GM23338 (cell line): Measurements from ENCODE around the gene GLIPR1. TPM values are rescaled to one million over a fixed set of nuclear protein-coding genes. Genes with fewer than 3 reads are reported as not detected.

Source experiments
- ATAC-seq: fragments of 200-7000 bp; cut with Tn5 transposase; 3 replicates; pipeline ENCODE4 v1.9.1; 2020
- DNase-seq: peaks from one replicate; pipeline ENCODE4 v3.0.0-alpha.2; 2015; ENCODE audit warnings: low spot score
- H2AFZ ChIP-seq: fragments of 200-600 bp; sonication (generic); 2 replicates; pipeline ENCODE4 v1.8.0; 2016; ENCODE audit warnings: antibody characterized with exemption, mild to moderate bottlenecking, moderate library complexity
- H3F3A ChIP-seq: fragments of 200-600 bp; sonication (generic); replicated peaks from 2 replicates; pipeline ENCODE4 v1.8.0; 2017; ENCODE audit warnings: antibody characterized with exemption, mixed run types, low read depth
- H3K27ac ChIP-seq: fragments of 200-600 bp; sonication (generic); 2 replicates; pipeline ENCODE4 v1.6.1; 2016; ENCODE audit warnings: low read depth
- H3K27me3 ChIP-seq: fragments of 200-600 bp; sonication (generic); 2 replicates; pipeline ENCODE4 v1.8.0; 2016; ENCODE audit warnings: mild to moderate bottlenecking, mixed run types, moderate library complexity; ENCODE audit not compliant: insufficient read depth
- H3K36me3 ChIP-seq: fragments of 200-600 bp; sonication (generic); 2 replicates; pipeline ENCODE4 v1.8.0; 2016; ENCODE audit warnings: mild to moderate bottlenecking; ENCODE audit not compliant: insufficient read depth
- H3K4me1 ChIP-seq: fragments of 200-600 bp; sonication (generic); 2 replicates; pipeline ENCODE4 v1.8.0; 2016; ENCODE audit warnings: mild to moderate bottlenecking, moderate library complexity; ENCODE audit not compliant: insufficient read depth
- H3K4me2 ChIP-seq: fragments of 200-600 bp; sonication (generic); 2 replicates; pipeline ENCODE4 v1.7.1; 2017; ENCODE audit warnings: mixed run types
- H3K4me3 ChIP-seq: fragments of 200-600 bp; sonication (generic); 2 replicates; pipeline ENCODE4 v1.6.1; 2016; ENCODE audit warnings: mixed run types
- H3K79me2 ChIP-seq: fragments of 200-600 bp; sonication (generic); replicated peaks from 2 replicates; pipeline ENCODE4 v1.8.0; 2017; ENCODE audit warnings: mild to moderate bottlenecking; ENCODE audit not compliant: insufficient read depth
- H3K9me2 ChIP-seq: fragments of 200-600 bp; sonication (generic); 2 replicates; pipeline ENCODE4 v1.8.0; 2017; ENCODE audit not compliant: insufficient read depth
- H4K20me1 ChIP-seq: fragments of 200-600 bp; sonication (generic); replicated peaks from 2 replicates; pipeline ENCODE4 v1.8.0; 2017; ENCODE audit warnings: mild to moderate bottlenecking; ENCODE audit not compliant: insufficient read depth
- H3K27ac Mint-ChIP-seq: 2 replicates; pipeline ENCODE4 v1.8.0; 2020; ENCODE audit warnings: inconsistent platforms, mild to moderate bottlenecking, moderate library complexity, mixed read lengths
- H3K27me3 Mint-ChIP-seq: 3 replicates; pipeline ENCODE4 v1.8.0; 2022; ENCODE audit warnings: low read depth, mild to moderate bottlenecking, moderate library complexity, mixed read lengths, inconsistent platforms; ENCODE audit not compliant: insufficient read depth, poor library complexity
- H3K36me3 Mint-ChIP-seq: 3 replicates; pipeline ENCODE4 v1.8.0; 2021; ENCODE audit warnings: low read depth, mild to moderate bottlenecking, inconsistent platforms, moderate library complexity, mixed read lengths
- H3K4me1 Mint-ChIP-seq: 3 replicates; pipeline ENCODE4 v1.8.0; 2020; ENCODE audit warnings: mild to moderate bottlenecking, inconsistent platforms, mixed read lengths
- H3K4me3 Mint-ChIP-seq: 3 replicates; pipeline ENCODE4 v1.8.0; 2021; ENCODE audit warnings: moderate library complexity, mild to moderate bottlenecking, inconsistent platforms, mixed read lengths
- H3K9me3 Mint-ChIP-seq: 3 replicates; pipeline ENCODE4 v1.8.0; 2020; ENCODE audit warnings: moderate library complexity, mild to moderate bottlenecking, inconsistent platforms, mixed read lengths
- CREB1 ChIP-seq: fragments of 250-450 bp; sonication (Bioruptor Pico); IDR thresholded peaks from 2 replicates; pipeline ENCODE4 v1.5.0; 2020; ENCODE audit warnings: low read depth, mild to moderate bottlenecking, moderate library complexity
- CTCF ChIP-seq, 2 experiments: fragments of 200-600 bp in 1 of 2; sonication (generic) in 1 of 2; conservative IDR thresholded peaks; 2 replicates each; pipeline versions ENCODE4 v1.5.1 to v1.6.1; 2016 to 2017; ENCODE audit warnings: antibody characterized with exemption in 2 of 2, low read depth in 2 of 2, mild to moderate bottlenecking in 2 of 2, moderate library complexity in 1 of 2
- EZH2 ChIP-seq: fragments of 200-600 bp; sonication (generic); IDR thresholded peaks from one replicate; pipeline ENCODE4 v1.8.0; 2017; ENCODE audit warnings: antibody characterized with exemption, mild to moderate bottlenecking, low read depth; ENCODE audit not compliant: unreplicated experiment
- EZH2phosphoT487 ChIP-seq: fragments of 200-600 bp; sonication (generic); IDR thresholded peaks from one replicate; pipeline ENCODE4 v1.8.1; 2018; ENCODE audit warnings: antibody characterized with exemption; ENCODE audit not compliant: unreplicated experiment
- JUNB ChIP-seq: IDR thresholded peaks from one replicate; pipeline ENCODE4 v1.6.1; 2016; ENCODE audit warnings: antibody characterized with exemption; ENCODE audit not compliant: unreplicated experiment
- NANOG ChIP-seq: IDR thresholded peaks from 2 replicates; pipeline ENCODE4 v1.6.1; 2016; ENCODE audit warnings: antibody characterized with exemption, borderline replicate concordance
- POLR2AphosphoS5 ChIP-seq: IDR thresholded peaks from 2 replicates; pipeline ENCODE4 v1.6.1; 2016; ENCODE audit warnings: antibody characterized with exemption, low read depth
- REST ChIP-seq: IDR thresholded peaks from one replicate; pipeline ENCODE4 v1.6.1; 2018; ENCODE audit warnings: antibody characterized with exemption; ENCODE audit not compliant: unreplicated experiment
- STAT1 ChIP-seq: IDR thresholded peaks from one replicate; pipeline ENCODE4 v1.6.1; 2016; ENCODE audit warnings: antibody characterized with exemption; ENCODE audit not compliant: unreplicated experiment
- ZNF114 ChIP-seq: fragments of 250-450 bp; sonication (Bioruptor Pico); IDR thresholded peaks from 2 replicates; pipeline ENCODE4 v1.5.0; 2020; ENCODE audit warnings: mild to moderate bottlenecking, moderate library complexity
- ZNF331 ChIP-seq: fragments of 250-450 bp; sonication (Bioruptor Pico); IDR thresholded peaks from 2 replicates; pipeline ENCODE4 v1.5.0; 2020; ENCODE audit warnings: low read depth, mild to moderate bottlenecking, moderate library complexity
- ZNF462 ChIP-seq: fragments of 250-450 bp; sonication (Bioruptor Pico); IDR thresholded peaks from 2 replicates; pipeline ENCODE4 v1.5.0; 2020; ENCODE audit warnings: mild to moderate bottlenecking, moderate library complexity
- polyA plus RNA-seq: library from polyadenylated mRNA; unstranded; fragments of >200 nt; fragmentation: Nextera tagmentation; extraction: Ambion mirVana; gene quantifications from 2 replicates; pipeline ENCODE4 v1.2.1, GENCODE V29; 2016
- total RNA-seq: library from RNA; depleted of rRNA; stranded (reverse); fragments of >200 nt; shearing (Covaris generic); gene quantifications from 2 replicates; pipeline ENCODE4 v1.2.3, GENCODE V29; 2014

Gene GLIPR1
- total and polyA plus RNA-seq, 2 experiments from 2014 or later, result 0.03 to 6.1 TPM

DNA sequence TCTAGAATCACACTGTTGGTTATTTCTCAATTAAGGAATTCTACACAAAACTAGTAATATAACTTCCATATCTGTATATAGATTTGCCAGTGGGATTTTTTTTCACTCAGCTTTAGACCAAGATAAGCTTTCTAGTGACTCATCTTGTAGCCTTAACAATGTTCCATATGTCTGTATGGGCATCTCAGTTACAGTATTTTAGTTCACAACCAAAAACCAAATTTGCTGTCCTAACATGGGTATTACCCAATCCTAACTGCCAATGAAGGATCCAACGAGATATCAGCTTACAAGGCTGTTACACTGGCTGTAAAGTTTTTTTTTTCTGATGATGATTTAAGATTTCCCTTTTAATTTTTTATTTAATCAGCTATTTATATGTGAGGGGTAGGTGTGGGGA is 62.4 kb downstream of the GLIPR1 start:
- TF ChIP-seq ZNF114 (no peak), CTCF (conservative IDR thresholded peaks at IDR 0.05; ENCODE audit: low read depth in 2 of 2) (no peak), ZNF331 (CRISPR knock-in tag) (no peak), NANOG (no peak), REST (no peak), ZNF462 (CRISPR knock-in tag) (no peak), EZH2 (no peak), JUNB (no peak), CREB1 (CRISPR knock-in tag) (no peak), STAT1 (no peak), EZH2phosphoT487 (no peak), POLR2AphosphoS5 (no peak)
- peaks cover 5% of the 10 kb centered on the region; the same call in 1 of the 2 replicates for H3K4me1 ChIP-seq
- H3K4me2 ChIP-seq, result no peak overlapping the region
- no peak for DNase-seq
- H3K27me3 ChIP-seq, result no peaks in the 10 kb centered on the region
- Mint-ChIP-seq H3K27ac (no peak overlapping the region), H3K4me1 (peaks cover 3% of the 10 kb centered on the region; the same call in 2 of the 3 replicates), H3K27me3 (peaks cover 1% of the 10 kb centered on the region), H3K4me3 (no peak overlapping the region), H3K36me3 (no peaks in the 10 kb centered on the region), H3K9me3 (no peaks in the 10 kb centered on the region)
- H3F3A ChIP-seq, result no peaks in the 10 kb centered on the region
- H3K27ac ChIP-seq, result no peak overlapping the region
- no peaks in the 10 kb centered on the region for H3K36me3 ChIP-seq
- no peaks in the 10 kb centered on the region for H4K20me1 ChIP-seq
- H2AFZ ChIP-seq, result no peak overlapping the region
- ATAC-seq, result no peak
- H3K79me2 ChIP-seq, result no peaks in the 10 kb centered on the region
- H3K4me3 ChIP-seq, result no peak overlapping the region
- H3K9me2 ChIP-seq, result no peaks in the 10 kb centered on the region
